Endothelial cell (in vitro differentiated cells): ENCODE results near the gene DISC1. TPM values are rescaled to one million over a fixed set of nuclear protein-coding genes. Genes with fewer than 3 reads are reported as not detected.
"Not testable (repeated sequence)": the region's sequence is repeated elsewhere in the genome, so short reads cannot be mapped to it uniquely, and the experiment has no call there.

ENCODE experiments used
- DNase-seq: peaks from one replicate; pipeline ENCODE4 v3.0.0; 2021; ENCODE audit warnings: low spot score
- H3K27ac Mint-ChIP-seq: one replicate; pipeline ENCODE4 v1.8.0; 2021; ENCODE audit warnings: mixed read lengths, inconsistent platforms; ENCODE audit not compliant: unreplicated experiment
- H3K27me3 Mint-ChIP-seq: one replicate; pipeline ENCODE4 v1.8.0; 2021; ENCODE audit warnings: mild to moderate bottlenecking, moderate library complexity, mixed read lengths, inconsistent platforms; ENCODE audit not compliant: unreplicated experiment
- H3K36me3 Mint-ChIP-seq: one replicate; pipeline ENCODE4 v1.8.0; 2021; ENCODE audit warnings: mild to moderate bottlenecking, low read depth, mixed read lengths, inconsistent platforms; ENCODE audit not compliant: unreplicated experiment
- H3K4me1 Mint-ChIP-seq: one replicate; pipeline ENCODE4 v1.8.0; 2021; ENCODE audit warnings: mild to moderate bottlenecking, mixed read lengths, inconsistent platforms; ENCODE audit not compliant: unreplicated experiment
- H3K4me3 Mint-ChIP-seq: one replicate; pipeline ENCODE4 v1.8.0; 2021; ENCODE audit warnings: mild to moderate bottlenecking, mixed read lengths, inconsistent platforms; ENCODE audit not compliant: unreplicated experiment
- H3K9me3 Mint-ChIP-seq: one replicate; pipeline ENCODE4 v1.8.0; 2021; ENCODE audit warnings: mixed read lengths, inconsistent platforms; ENCODE audit not compliant: unreplicated experiment
- total RNA-seq: library from RNA; stranded (reverse); fragmentation: NEBNext Ultra II Directional; extraction: Animal tissue kit (Norgen Biotek cat#: 25700); gene quantifications from one replicate; pipeline ENCODE4 v1.2.1, GENCODE V29; 2021; ENCODE audit not compliant: unreplicated experiment
- TF ChIP-seq, protein P1 (sequence below): fragments of 200-600 bp; sonication (generic); IDR thresholded peaks from one replicate; pipeline ENCODE4 v1.5.0; 2021; ENCODE audit warnings: antibody characterized with exemption; ENCODE audit not compliant: unreplicated experiment

The DISC1 gene
- total RNA-seq, 1 donor from 2014 or later, result 82.5 TPM

DNA sequence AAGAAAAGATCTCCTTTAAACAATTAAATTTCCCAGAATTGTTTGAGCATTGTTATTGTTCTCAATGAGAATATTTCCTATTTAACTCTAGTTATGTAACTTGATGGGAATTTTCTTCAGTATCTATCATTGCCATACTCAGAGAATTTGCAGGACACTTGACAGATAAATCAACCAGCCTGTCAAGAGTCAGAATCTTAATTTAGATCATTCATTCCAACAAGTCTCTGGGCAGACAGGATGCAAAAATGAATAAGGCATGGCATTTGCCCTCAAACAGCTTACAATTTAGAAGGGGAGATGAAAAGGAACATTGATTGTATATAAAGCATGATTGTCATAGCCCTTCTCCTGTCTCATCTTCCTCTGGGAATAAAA lies 7.3 kb upstream of the DISC1 start:
- Mint-ChIP-seq H3K27ac (peak overlapping the region; percentile 53), H3K27me3 (peaks cover 2% of the 10 kb centered on the region)

DNA sequence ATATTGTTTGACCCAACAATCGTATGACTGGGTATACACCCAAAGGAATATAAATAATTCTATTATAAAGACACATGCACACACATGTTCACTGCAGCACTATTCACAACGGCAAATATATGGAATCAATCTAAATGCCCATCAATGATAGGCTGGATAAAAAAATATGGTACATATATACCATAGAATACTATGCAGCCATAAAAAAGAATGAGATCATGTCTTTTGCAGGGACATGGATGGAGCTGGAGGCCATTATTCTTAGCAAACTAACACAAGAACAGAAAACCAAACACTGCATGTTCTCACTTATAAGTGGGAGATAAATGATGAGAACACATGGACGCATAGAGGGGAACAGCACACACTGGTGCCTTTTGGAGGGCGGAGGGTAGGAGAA lies 1.5 kb upstream of the DISC1 start:
- H3K4me3 Mint-ChIP-seq, H3K27ac Mint-ChIP-seq, H3K36me3 Mint-ChIP-seq, H3K9me3 Mint-ChIP-seq, H3K27me3 Mint-ChIP-seq, DNase-seq: not testable (repeated sequence)
- peaks cover 40% of the 10 kb centered on the region for H3K4me1 Mint-ChIP-seq

More for the DNA sequence above, 7.3 kb upstream of the DISC1 start:
- Mint-ChIP-seq H3K9me3 (no peaks in the 10 kb centered on the region), H3K4me1 (peaks cover 38% of the 10 kb centered on the region), H3K4me3 (no peak overlapping the region), H3K36me3 (peaks cover 4% of the 10 kb centered on the region)
- no peak for DNase-seq
- TF ChIP-seq, protein P1, sequence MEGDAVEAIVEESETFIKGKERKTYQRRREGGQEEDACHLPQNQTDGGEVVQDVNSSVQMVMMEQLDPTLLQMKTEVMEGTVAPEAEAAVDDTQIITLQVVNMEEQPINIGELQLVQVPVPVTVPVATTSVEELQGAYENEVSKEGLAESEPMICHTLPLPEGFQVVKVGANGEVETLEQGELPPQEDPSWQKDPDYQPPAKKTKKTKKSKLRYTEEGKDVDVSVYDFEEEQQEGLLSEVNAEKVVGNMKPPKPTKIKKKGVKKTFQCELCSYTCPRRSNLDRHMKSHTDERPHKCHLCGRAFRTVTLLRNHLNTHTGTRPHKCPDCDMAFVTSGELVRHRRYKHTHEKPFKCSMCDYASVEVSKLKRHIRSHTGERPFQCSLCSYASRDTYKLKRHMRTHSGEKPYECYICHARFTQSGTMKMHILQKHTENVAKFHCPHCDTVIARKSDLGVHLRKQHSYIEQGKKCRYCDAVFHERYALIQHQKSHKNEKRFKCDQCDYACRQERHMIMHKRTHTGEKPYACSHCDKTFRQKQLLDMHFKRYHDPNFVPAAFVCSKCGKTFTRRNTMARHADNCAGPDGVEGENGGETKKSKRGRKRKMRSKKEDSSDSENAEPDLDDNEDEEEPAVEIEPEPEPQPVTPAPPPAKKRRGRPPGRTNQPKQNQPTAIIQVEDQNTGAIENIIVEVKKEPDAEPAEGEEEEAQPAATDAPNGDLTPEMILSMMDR, result no peak

DNA sequence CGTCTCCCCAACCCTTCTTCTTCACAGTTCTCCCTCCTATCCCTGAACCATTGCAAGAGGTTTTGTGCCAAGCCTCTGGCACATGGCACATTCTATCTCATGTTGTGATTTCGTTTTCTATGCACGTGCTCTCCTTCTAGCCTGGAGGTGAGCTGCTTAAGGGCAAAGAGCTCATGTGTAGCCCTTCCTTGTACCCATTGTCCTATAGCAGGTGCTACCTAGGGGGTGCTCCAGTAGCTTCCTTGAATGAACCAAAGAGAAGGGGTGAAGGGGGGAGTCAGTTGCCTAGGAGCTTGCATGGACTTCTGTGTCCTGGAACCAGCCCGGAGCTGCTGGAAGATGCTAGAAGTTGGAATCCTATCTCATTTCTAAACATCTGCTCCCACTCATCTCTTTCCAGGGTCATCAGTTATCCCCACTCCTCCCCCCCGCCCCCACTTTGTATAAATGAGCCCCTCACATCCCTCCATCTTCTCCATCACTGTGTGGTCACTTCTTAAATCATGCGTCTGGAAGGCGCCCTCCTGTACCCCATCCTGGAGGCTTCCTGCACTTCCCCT lies 535 bp upstream of the DISC1 start:
- no peaks in the 10 kb centered on the region for H3K9me3 Mint-ChIP-seq
- TF ChIP-seq, protein P1, result no peak
- peaks cover 45% of the 10 kb centered on the region for H3K4me1 Mint-ChIP-seq
- DNase-seq, result no peak
- peaks cover 4% of the 10 kb centered on the region for H3K36me3 Mint-ChIP-seq
- H3K4me3 Mint-ChIP-seq, result peak overlapping the region; percentile 90
- peaks cover 4% of the 10 kb centered on the region for H3K27me3 Mint-ChIP-seq
- peak overlapping the region; percentile 8 for H3K27ac Mint-ChIP-seq

DNA sequence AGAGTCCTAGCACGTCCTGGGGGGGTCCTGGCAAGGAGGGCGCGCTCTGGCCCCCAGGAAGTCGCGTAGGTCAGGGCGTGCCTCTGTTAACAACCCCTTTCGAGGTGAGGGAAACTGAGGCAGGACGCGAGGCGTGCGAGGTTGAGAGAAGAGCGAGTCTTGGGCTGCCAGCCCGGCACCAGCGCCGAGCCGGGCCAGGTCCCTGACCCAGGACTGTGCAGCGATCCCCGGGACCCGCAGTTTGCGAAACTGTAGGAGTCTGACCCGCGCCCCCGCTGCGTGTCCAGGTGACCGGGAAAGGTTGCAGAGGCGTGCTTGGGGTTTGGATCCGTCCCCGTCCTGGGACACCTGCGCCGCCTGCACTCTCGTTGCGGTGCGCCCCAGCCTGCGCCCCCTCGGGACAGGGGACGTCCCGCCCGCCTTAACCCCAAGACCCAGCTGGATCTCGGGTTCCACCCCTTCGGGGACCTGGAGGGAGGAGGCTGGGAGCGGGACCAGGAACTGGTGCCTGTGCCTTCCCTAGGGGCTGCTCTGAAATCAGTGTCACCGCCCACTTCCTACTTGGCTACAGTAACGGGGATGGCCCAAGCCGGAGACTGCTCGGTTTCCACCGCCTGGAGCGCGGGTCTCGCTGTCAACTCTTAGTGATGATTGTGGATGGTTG lies 493 bp downstream of the DISC1 start:
- peaks cover 4% of the 10 kb centered on the region for H3K27me3 Mint-ChIP-seq
- peak overlapping the region; percentile 37 for H3K27ac Mint-ChIP-seq
- peak overlapping the region; percentile 96 for H3K4me3 Mint-ChIP-seq
- H3K36me3 Mint-ChIP-seq, result no peaks in the 10 kb centered on the region
- TF ChIP-seq, protein P1, result no peak
- H3K4me1 Mint-ChIP-seq, result peaks cover 39% of the 10 kb centered on the region
- peak; percentile 64 for DNase-seq
- no peaks in the 10 kb centered on the region for H3K9me3 Mint-ChIP-seq

DNA sequence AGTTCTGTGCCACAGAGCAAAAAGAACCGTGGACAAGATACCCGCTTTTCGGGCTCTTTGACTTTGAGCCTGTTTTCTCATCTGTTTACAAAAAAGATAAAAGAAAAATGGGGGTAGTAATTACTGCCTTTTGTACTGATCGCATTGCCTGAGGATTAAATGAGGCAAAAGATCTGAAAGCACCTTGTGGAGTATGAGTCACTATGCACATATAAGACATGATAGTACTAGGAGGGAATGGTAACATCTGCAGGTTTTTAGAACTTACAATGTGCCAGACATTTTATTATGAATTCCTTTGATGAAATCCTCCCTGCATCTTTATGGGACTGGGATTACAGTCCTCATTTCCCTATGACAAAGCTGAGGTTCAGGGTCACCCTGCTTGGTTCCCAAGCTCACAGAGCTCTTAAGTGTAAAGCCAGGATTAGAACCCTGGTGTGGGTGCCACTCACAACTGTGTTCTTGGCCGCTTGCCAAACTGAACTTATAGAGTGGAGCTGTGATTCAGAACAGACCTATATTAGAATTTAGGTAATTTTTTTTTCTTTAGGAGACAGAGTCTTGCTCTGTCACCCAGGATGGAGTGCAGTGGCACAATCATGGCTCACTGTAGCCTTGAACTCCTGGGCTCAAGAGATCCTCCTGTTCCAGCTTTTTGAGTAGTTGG lies 1.8 kb downstream of the DISC1 start:
- DNase-seq, result no peak
- Mint-ChIP-seq H3K4me3 (peak overlapping the region; percentile 96), H3K27ac (no peak overlapping the region)

More for the DNA sequence above, 1.8 kb downstream of the DISC1 start:
- Mint-ChIP-seq H3K27me3 (peaks cover 4% of the 10 kb centered on the region), H3K4me1 (peaks cover 38% of the 10 kb centered on the region), H3K36me3 (peaks cover 9% of the 10 kb centered on the region), H3K9me3 (no peaks in the 10 kb centered on the region)
- TF ChIP-seq, protein P1, result no peak
